NCI-H460 (cell line): ENCODE measurements around the gene ZDHHC4. TPM values are rescaled to one million over a fixed set of nuclear protein-coding genes. Genes with fewer than 3 reads are reported as not detected.

ENCODE experiments used
- DNase-seq: peaks from one replicate; pipeline ENCODE4 v3.0.0-alpha.2; 2016; ENCODE audit warnings: low read depth; ENCODE audit errors: extremely low read depth
- polyA plus RNA-seq: library from polyadenylated mRNA; depleted of rRNA; stranded (reverse); fragments of >200 nt; gene quantifications from 2 replicates; pipeline ENCODE4 v1.2.3, GENCODE V29; 2014; cell fraction: nucleus; rRNA removed
- total RNA-seq: library from RNA; depleted of rRNA; stranded (reverse); fragments of >200 nt; shearing (Covaris generic); gene quantifications from 2 replicates; pipeline ENCODE4 v1.2.3, GENCODE V29; 2014; rRNA removed

The ZDHHC4 gene
- 70.9 and 84.3 TPM in 2 replicates for total RNA-seq
- polyA plus RNA-seq: 45.3 and 80.0 TPM in 2 replicates

DNA sequence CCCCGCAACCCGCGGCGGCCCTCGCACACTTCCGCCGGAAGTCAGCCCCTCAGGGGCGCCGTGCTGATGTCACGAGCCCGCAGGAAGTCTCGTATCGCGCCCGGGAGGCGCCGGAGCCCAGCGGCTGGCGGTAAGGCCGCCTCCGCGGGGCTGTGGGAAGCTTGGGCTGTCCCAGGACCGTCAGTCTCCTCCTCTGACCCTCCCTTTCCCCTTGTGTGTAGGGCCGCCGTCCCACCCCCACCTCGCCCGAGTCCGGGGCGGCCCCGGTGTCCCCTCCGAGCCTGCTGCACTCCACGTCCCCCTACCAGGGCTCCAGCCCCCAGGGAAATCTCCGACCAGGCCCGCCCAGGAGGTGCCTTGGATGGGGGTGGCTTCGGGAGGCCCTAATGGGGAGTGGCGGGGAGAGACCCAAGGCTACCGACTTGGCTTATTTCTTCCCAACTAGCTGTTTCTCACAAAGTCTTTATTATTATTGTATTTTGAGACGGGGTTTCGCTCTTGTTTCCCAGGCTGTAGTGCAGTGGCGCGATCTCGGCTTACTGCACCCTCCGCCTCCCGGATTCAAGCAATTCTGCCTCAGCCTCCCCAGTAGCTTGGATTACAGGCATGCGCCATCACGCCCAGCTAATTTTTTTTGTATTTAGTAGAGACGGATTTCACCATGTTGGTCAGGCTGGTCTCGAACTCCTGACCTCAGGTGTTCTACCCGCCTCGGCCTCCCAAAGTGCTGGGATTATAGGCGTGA, at the start of gene ZDHHC4:
ZDHHC4 (plus strand) TSS at position 86 of the 745 bp plus-strand sequence. CDS start 3,108 bp downstream, outside the sequence.
- DNase-seq: peak; percentile 82

DNA sequence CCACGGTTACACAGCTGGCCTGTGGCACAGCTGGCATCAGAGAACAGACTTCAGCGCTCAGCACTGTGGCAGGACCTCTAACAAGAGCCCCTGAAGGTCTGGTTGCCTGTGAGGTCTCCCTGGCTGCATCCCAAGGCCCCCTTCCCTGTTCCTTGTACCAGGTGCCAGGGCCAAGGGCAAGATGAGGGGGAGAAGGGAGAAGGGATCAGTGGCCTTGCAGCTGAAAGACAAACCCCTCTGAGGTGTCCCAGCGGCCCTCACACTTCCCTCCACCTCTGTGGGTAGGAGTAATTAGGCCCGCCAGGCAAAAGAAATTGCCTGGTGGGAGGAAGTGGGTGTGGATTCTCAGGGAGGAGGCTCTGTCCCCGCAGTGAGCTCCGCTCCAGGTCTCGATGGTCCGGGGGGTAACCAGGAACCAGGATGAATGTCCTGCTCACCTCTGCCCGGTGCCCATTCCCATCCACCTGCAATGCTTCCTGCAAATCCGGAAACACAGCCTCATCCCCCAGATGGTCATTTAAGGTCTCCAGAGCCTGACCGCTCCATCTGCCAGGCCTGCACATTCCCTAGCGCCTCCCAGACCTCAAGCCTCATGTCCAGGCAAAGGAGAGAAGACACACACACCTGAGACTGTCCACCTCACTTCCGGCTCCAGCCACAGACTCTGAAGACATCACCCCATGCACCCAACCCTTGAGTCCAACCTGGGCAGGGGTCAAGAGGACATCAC, 48.7 kb upstream of the ZDHHC4 start:
- DNase-seq: no peak

DNA sequence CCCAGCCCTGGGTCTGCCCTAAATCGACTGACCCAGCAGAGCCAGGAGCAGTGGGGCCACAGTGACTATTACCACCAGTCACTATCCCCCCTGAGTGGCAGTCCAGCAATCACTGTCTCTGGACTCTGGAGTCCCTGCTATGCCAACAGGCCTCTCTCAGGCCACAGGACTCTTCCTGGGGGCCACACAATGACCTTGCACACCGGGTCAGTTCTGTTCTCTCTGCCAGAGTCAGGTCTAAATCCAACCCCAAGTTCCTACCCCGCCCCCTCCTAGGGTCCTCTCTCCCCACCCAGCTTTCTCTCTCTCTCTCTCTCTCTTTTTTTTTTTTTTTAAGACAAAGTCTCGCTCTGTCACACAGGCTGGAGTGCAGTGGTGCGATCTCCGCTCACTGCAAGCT, 47.6 kb upstream of the ZDHHC4 start:
- DNase-seq: no peak

GRCh38 chr7:6530626-6531491, 46.4 kb upstream of the ZDHHC4 start:
- no peak for DNase-seq

- DNase-seq: no peak
Observed at GRCh38 chr7:6531492-6532279, 45.6 kb upstream of the ZDHHC4 start.

DNA sequence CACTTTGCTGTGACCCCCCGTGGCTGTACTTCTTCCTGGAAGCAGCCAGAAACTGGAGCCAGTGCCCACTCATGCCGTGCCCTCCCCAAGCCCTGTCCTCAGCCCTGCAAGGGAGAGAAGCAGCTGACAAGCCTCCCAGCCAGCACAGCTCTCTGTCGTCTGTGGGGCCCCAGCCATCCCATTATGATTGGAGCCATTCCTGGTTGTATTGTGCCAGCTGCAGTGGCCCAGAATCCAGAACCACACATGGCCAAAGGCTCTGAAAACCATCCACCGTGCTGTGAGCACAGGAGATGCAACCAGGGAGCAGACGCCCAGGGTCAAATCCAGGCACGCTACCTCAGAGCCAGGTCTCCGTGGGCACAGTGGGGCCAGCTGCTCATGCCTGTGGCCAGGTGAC, 44.7 kb upstream of the ZDHHC4 start:
- DNase-seq: no peak

- no peak for DNase-seq
Observed at GRCh38 chr7:6533893-6534495, 43.3 kb upstream of the ZDHHC4 start.

- DNase-seq: no peak
Observed at GRCh38 chr7:6536262-6537260, 40.7 kb upstream of the ZDHHC4 start.

GRCh38 chr7:6542368-6542767, 34.9 kb upstream of the ZDHHC4 start:
- no peak for DNase-seq

- DNase-seq: no peak
Observed at GRCh38 chr7:6545398-6546126, 31.7 kb upstream of the ZDHHC4 start.

- no peak for DNase-seq
Observed at GRCh38 chr7:6546498-6547251, 30.6 kb upstream of the ZDHHC4 start.

DNA sequence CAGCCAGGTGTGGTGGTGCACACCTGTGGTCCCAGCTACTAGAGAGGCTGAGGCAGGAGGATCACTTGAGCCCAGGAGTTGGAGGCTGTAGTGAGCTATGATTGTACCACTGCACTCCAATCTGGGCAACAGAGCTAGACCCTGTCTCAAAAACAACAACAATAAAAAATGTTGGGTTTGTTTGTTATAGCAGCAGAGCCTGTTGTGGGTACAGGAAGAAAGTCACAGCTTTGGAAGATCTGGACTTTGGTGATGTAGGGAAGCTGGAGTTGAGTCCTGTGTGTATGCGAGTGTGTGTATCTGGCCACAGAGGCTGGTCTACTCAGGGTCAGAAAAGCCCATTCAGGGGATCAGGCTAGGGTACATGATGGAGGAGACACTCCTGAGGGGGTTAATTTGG, 29.9 kb upstream of the ZDHHC4 start:
- no peak for DNase-seq

GRCh38 chr7:6551016-6551511, 26.2 kb upstream of the ZDHHC4 start, which contains the start of gene GRID2IP:
GRID2IP (minus strand) TSS chr7:6551461; CDS start chr7:6551436, 25 bp downstream.
- no peak for DNase-seq

GRCh38 chr7:6553448-6554044, 23.7 kb upstream of the ZDHHC4 start:
- no peak for DNase-seq

GRCh38 chr7:6554848-6555247, 22.4 kb upstream of the ZDHHC4 start:
- no peak for DNase-seq

DNA sequence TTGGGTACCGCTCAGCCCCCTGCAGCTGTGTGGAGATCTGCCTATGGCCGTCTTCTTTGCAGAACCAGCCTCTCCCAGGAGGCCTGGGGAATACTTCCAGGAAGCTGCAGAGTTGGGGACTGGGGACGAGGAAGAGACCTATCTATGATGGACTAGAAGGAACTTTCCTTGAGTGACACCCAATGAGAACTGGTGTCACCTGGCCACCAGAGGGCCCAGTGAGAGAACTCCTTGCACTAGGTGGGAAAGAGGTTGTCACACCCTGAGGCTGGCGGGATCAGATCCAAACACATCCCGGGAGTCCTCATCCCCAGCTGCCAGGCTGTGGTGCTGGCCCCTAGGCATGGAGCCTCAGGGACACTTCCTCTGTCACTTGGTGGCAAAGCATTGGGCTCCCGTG, 21.1 kb upstream of the ZDHHC4 start:
- no peak for DNase-seq
